ENCODE measurements around the gene RSPRY1.

Gene RSPRY1

GRCh38 chr16:57185945-57186871, at the start of gene RSPRY1, which contains the start of gene PSME3IP1:
TSS of gene RSPRY1 (plus strand) at chr16:57186329. CDS start at chr16:57204659, 18,330 bp downstream.
TSS of gene PSME3IP1 (minus strand) at chr16:57186039. CDS start at chr16:57173854, 12,185 bp downstream.
- peak; percentile 97 for FAIRE-seq
- peak; percentile 93 for DNase-seq (ENCODE audit: insufficient read length, low spot score)

- no peak for DNase-seq (ENCODE audit: insufficient read length, low spot score)
- no peak for FAIRE-seq
These were observed 49.1 kb upstream of the RSPRY1 start for GRCh38 chr16:57137043-57137442.

GRCh38 chr16:57137566-57138273, 48.4 kb upstream of the RSPRY1 start:
- no peak for DNase-seq (ENCODE audit: insufficient read length, low spot score)
- no peak for FAIRE-seq

GRCh38 chr16:57138281-57138935, 47.7 kb upstream of the RSPRY1 start:
- FAIRE-seq (no peak), DNase-seq (ENCODE audit: insufficient read length, low spot score) (no peak)

- FAIRE-seq (no peak), DNase-seq (ENCODE audit: insufficient read length, low spot score) (no peak)
These were observed 45.0 kb upstream of the RSPRY1 start for GRCh38 chr16:57140931-57141668.

- FAIRE-seq: peak; percentile 64
These were observed 44.1 kb upstream of the RSPRY1 start for GRCh38 chr16:57141822-57142631.

GRCh38 chr16:57143149-57143921, 42.8 kb upstream of the RSPRY1 start:
- no peak for FAIRE-seq

More at GRCh38 chr16:57141822-57142631, 44.1 kb upstream of the RSPRY1 start:
- DNase-seq (ENCODE audit: insufficient read length, low spot score): no peak

GRCh38 chr16:57144027-57144426, 42.1 kb upstream of the RSPRY1 start:
- DNase-seq (ENCODE audit: insufficient read length, low spot score) (no peak), FAIRE-seq (no peak)

More at GRCh38 chr16:57143149-57143921, 42.8 kb upstream of the RSPRY1 start:
- DNase-seq (ENCODE audit: insufficient read length, low spot score): no peak

- FAIRE-seq (no peak), DNase-seq (ENCODE audit: insufficient read length, low spot score) (no peak)
These were observed 40.8 kb upstream of the RSPRY1 start for GRCh38 chr16:57145046-57146021.

- FAIRE-seq: no peak
- no peak for DNase-seq (ENCODE audit: insufficient read length, low spot score)
These were observed 40.0 kb upstream of the RSPRY1 start for GRCh38 chr16:57146040-57146647.

- FAIRE-seq: no peak
- no peak for DNase-seq (ENCODE audit: insufficient read length, low spot score)
These were observed 39.4 kb upstream of the RSPRY1 start for GRCh38 chr16:57146735-57147134.

- FAIRE-seq: peak; percentile 84
- no peak for DNase-seq (ENCODE audit: insufficient read length, low spot score)
These were observed 38.5 kb upstream of the RSPRY1 start for GRCh38 chr16:57147381-57148221.

GRCh38 chr16:57148481-57148880, 37.6 kb upstream of the RSPRY1 start:
- no peak for FAIRE-seq
- DNase-seq (ENCODE audit: insufficient read length, low spot score): no peak

- DNase-seq (ENCODE audit: insufficient read length, low spot score) (no peak), FAIRE-seq (no peak)
These were observed 36.7 kb upstream of the RSPRY1 start for GRCh38 chr16:57149391-57149790.

- FAIRE-seq (no peak), DNase-seq (ENCODE audit: insufficient read length, low spot score) (no peak)
These were observed 35.3 kb upstream of the RSPRY1 start for GRCh38 chr16:57150682-57151330.

GRCh38 chr16:57151369-57151768, 34.8 kb upstream of the RSPRY1 start:
- DNase-seq (ENCODE audit: insufficient read length, low spot score): no peak
- no peak for FAIRE-seq
